H1 (cell line): ENCODE measurements around the gene PPM1N. TPM values are rescaled to one million over a fixed set of nuclear protein-coding genes. Genes with fewer than 3 reads are reported as not detected.

Source experiments
- FOSL1 ChIP-seq: IDR thresholded peaks from 2 replicates; pipeline ENCODE4 v1.6.1; 2011; ENCODE audit warnings: mild to moderate bottlenecking, low read depth, low read length, moderate library complexity; ENCODE audit not compliant: insufficient read depth
- RAD21 ChIP-seq, 2 experiments: IDR thresholded peaks in 1 of 2; conservative IDR thresholded peaks in 1 of 2; 2 replicates each; pipeline ENCODE4 v1.6.1; 2011; ENCODE audit warnings: low read depth in 2 of 2, low read length in 2 of 2, improper control_type of control experiment in 1 of 2, inconsistent platforms in 1 of 2, mild to moderate bottlenecking in 1 of 2, moderate library complexity in 1 of 2
- polyA plus RNA-seq, 7 experiments: library from polyadenylated mRNA; depleted of rRNA in 3 of 7; stranded (reverse) in 5 of 7; unstranded in 2 of 7; fragments of >200 nt in 5 of 7; fragments of 200-250 nt in 2 of 7; gene quantifications; 1 replicate in 5 of 7; 2 replicates in 1 of 7; 4 replicates in 1 of 7; pipeline versions ENCODE4 v1.2.1 to v1.2.3, GENCODE V29; 2011 to 2013; ENCODE audit warnings: missing spikeins in 2 of 7, mixed read lengths in 2 of 7
- total RNA-seq: library from RNA; stranded (reverse); fragmentation: NEBNext Ultra II Directional; extraction: Animal tissue kit (Norgen Biotek cat#: 25700); gene quantifications from 2 replicates; pipeline ENCODE4 v1.2.1, GENCODE V29; 2021

PPM1N gene
- total and polyA plus RNA-seq, 2 of the 8 experiments (the other 6 are each of a cell fraction or from before 2014, with no cell fraction given) = 12.2 to 14.4 TPM

- TF ChIP-seq FOSL1 = no peak
- no peak for TF ChIP-seq RAD21 (IDR thresholded peaks at IDR 0.05 in 1 of 2, conservative IDR thresholded peaks at IDR 0.05 in 1 of 2; ENCODE audit: low read depth in 2 of 2, low read length in 2 of 2)
Measured at GRCh38 chr19:45505151-45505995, 7.1 kb downstream of the PPM1N start (continued).
